ENCODE measurements around the gene FGGY.
"Not testable (repeated sequence)": the region's sequence is repeated elsewhere in the genome, so short reads cannot be mapped to it uniquely, and the experiment has no call there.

FGGY gene

DNA sequence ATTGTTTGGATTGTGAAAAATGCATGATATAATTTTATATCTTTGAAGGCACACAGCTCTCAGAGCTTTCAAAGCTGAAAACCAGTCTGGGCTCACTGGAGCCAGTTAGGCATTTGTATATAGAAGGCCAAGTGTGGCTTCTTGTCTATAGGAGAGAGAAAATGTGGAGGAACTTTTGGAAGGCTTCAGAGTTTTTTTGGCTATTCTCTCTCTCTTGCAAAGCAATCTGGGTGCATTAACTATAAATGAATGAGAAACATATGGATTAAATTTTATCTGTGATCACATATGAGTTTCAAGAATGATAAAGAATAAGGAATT lies 301.2 kb downstream of the FGGY start:
- DNase-seq = no peak

DNA sequence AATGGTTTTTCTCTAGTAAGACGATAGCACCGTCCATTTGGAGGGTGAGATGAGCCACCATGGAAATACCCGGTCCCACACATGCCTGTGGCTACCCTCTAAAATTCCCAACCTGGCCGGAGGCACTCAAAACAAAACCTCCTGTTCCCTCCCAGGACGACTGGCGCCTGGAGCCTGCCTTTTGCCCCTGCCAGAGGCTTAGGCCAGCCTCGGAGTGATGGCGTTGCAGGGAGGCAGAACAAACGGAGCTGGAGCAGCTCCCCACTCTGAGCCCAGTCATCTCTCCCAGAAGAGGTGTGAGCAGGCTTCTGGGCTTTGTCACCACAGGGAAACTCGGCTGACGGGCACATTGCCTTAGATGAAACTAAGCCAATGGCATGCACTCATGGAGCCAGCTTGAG lies 304.1 kb downstream of the FGGY start:
- no peak for DNase-seq

DNA sequence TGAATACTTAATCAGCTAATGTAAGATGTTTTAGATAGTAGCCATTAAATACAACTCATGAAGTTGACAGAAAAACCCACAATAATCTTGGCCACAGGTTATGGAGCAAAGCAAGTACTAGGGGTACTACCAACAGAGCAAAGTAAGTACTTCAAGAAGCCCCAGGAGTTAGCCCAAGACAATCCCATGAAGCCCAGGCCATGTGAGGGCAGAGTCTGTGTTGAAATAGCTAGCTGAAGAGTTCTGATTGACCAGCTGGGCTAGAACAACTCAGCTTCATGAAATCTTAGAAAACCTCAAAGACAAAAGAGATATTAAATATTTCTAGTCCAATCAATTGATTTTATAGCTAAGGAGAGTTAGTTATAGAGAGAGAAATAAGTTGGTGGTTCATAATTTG lies 304.9 kb downstream of the FGGY start:
- no peak for DNase-seq

DNA sequence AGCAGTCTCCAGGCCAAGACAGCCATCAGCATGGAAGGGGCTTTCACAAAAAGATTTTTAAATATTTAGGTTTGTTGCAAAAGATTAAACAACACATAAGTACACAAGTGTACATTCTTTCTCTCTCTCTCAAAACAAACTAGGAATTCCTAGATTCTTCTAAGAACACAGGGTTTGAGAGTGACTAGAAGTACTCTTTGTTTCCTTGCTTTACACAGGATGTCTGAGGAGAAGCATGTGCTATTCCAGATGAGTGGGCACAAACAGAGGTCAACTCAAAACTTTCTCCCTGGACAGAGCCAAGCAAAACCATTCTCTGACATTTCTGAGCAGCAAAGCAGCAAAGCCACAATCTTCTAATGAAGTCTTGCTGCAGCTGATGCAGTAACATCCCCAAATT lies 307.3 kb downstream of the FGGY start:
- DNase-seq = no peak

DNA sequence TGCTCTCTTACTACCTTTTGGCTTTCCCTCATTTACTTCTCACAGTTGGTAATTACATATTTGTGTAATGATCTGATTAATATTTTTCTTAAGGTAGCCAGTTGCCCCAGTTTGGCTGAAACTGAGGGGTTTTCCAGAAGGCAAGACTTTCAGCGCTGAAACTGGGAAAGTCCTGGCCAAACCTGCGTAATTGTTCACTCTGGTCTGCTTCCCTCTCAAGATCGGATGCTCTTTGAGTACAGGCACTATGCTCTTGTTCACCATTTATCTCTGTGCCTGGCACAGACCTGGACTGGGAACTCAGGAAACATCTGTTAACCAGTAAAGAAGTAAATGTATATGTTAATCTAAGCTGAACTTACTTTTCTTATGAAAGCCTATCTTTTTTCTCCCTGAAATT lies 308.3 kb downstream of the FGGY start:
- no peak for DNase-seq

DNA sequence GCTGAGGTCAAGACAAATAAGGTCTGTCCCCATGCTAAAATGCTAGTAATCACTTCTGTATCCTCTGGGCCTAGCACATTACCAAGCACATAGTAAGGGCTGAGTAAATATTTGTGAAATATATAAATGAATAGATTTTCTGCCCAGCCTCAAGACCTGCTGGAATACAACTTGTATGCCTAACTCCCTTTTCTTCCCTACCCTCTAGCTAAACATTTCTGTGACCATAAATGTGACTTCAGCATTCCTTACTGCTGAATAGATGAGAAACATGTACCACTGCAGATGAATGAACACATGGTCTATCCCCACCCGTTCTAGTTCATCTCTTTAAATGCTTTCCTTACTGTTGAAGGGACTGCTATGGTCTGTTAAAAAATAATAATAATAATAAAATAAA lies 308.9 kb downstream of the FGGY start:
- no peak for DNase-seq

DNA sequence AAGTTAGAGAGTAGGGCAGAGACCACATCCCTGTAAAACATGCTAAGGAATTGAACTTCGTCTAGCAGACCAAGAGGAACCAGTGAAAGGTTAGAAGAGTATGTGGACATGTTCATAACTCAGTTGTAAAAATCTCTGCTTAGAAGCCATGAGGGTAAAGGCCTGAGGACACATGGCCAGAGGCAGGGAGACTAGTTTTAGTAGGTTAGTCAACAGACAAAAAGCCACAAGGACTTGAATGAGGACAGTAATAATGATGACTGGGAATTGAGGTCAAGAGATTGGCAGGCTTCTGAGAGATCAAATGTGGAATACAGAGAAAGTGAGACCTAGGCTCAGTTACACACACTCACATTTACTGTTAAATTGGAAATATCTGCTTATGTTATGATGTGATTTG lies 312.4 kb downstream of the FGGY start:
- DNase-seq = no peak

DNA sequence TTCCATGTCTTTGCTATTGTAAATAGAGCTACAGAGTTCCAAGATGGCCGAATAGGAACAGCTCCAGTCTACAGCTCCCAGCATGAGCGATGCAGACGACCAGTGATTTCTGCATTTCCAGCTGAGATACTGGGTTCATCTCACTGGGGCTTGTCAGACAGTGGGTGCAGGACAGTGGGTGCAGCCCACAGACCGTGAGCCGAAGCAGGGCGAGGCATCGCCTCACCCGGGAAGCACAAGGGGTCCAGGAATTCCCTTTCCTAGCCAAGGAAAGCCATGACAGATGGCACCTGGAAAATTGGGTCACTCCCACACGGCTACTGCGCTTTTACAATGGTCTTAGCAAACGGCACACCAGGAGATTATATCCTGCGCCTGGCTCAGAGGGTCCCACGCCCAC lies 313.6 kb downstream of the FGGY start:
- DNase-seq = not testable (repeated sequence)

DNA sequence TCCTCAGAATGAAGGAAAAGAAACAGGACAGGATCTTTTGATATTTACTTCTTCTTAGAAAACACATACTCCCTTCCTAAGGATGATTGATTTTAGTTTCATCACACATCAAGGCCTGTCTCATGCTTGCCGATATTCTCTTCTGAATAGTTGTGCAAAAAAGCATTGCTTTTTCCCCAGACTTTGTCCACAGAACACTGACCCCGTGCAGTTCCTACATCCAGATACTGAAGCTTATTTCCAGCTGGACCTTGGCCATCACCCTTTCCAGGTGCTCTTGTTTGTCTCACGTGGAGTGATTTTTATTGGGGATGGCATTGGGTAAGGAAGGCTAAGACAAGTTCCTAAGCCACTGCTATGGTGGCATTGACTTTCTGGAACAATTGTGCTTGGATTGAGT lies 320.5 kb downstream of the FGGY start:
- DNase-seq = no peak

DNA sequence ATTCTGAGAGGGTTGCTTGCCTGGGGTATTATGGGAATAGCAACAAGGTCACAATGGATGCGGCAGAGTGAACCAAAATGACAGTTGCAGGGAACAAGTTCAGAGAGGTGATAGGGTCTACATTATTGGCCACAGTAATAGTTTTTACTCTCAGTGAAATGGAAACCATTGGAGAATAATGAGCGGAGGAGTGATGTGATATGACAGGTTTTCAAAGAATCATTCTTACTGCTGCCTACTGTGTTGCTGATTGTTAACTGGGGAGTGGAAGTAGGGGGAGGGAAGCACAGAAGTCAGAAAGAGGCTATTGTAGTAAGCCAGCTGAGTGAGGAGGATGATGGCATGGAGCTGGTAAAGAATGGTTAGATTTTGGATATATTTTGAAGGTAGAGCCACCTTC lies 322.7 kb downstream of the FGGY start:
- DNase-seq = no peak

DNA sequence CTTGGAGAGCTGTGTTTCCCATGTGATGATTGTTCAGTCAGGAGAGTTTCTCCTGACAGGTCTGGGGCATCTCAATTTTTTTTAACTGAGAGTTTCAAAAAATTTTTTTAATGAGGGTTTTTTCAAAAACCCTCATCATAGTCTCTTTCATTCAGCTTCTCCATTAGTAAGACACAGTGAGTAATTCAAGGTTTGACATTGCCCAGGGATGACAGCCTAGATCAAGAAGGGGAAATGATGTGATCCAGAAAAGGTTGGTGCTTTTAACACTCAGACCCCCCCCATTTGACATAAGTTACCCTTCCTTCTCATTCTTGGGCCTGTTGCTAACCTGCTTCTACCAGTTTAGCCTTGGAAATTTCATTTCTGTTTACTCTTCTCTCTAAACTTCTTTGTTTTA lies 328.5 kb downstream of the FGGY start:
- no peak for DNase-seq

DNA sequence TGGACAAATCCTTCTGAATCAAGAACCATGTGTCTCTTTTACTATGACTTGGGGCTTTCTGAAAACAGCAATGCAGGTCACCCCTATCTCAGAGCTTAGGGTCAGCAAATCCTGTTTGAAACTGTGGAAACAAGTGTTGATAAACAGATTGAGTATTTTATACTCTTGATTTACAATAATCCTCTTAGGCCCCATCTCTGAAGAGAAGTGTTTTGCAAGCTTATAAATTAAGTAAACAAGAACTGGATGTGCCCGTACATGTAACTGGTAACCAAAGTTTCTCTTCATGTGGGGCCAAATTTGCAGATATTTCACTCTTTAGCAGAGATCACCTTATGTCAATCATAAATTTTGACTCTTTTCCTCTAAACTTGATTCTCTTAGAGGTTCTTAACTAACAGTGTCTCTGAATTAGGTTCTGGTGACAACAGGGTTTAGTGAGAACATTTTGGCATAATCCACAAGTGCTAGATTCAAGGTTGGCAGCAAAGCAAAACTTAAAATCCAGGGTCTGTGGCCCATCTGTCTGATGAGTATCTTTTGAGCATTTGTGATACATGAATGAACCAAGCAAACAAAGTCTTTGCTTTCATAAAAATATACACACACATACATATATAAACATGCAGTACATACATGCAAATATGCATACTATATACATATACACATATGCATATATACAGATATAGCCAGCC lies 334.8 kb downstream of the FGGY start:
- no peak for DNase-seq

DNA sequence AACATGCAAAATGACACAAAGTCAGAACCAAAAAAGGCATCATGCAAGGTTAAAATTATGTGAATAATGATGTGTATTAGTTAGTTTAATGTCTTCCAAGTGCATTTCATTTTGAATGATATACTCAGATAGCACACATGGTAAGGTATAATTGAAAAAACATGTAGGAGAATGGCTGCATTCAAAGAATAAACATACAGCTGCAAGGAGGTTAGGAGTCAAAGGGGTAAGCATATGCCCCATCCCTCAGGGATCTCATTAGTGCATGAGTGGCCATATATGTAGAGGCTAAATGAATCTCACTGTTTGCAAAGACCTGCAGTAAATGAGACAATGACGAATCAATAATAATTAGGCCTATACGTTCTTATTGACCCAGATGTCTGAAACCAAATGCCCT lies 338.2 kb downstream of the FGGY start:
- no peak for DNase-seq

DNA sequence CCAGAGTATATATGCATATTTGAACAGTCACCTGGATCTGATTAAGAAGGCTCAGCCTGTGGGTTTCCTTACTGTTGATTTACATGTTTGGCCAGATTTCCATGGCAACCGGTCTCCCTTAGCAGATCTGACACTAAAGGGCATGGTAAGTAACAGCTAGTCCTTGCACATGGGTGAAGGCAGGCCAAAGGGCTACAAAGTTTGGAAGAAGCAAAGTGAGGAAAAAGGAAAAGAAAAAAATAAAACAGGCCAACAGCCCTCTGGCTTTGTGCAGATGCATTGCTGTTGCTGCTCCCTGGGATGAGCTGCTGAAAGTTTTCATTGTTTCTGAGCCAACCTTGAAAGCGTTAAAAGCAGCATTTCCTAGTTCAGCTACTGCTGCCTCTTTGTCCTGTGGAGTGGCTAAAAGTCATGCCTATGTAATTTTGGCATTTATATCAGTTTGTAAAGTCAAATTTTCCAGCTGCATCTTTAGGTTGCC lies 341.4 kb downstream of the FGGY start:
- DNase-seq = no peak

DNA sequence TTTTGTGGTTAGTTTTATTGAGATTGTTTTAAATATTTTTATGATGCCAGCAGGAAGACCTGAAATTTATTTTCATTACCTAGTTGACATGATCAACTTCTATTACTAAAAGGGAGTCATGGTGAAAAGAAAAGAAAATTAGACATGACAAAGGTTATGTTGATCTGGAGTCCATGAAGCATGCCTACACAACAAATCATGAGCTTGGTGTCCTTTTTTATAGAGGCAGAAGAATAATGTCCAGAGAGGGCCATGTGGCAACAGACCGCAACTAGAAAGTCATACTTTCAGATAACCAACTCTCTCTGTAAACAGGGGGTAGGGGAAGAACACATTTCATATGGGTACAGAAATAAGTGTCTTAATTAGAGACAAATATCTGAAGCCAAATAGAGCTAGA lies 342.4 kb downstream of the FGGY start:
- no peak for DNase-seq

DNA sequence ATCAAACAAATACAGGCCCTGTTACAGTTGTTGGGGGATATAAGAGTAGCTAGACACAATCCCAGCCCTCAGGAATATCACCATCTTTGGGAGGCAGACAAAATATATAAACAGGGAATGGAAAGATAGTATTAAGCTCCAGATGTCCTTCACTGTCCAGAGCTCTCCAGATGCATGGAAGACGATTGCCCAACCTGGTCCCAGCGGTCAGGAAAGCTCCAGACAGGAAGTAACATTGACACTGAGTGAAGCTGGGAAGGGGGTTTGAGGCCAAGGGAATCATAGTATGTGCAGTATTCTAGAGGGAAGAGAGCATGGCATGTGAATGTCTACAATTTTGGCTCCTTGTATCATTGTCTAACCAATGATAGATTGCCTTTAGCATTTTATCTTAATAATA lies 344.0 kb downstream of the FGGY start:
- no peak for DNase-seq

DNA sequence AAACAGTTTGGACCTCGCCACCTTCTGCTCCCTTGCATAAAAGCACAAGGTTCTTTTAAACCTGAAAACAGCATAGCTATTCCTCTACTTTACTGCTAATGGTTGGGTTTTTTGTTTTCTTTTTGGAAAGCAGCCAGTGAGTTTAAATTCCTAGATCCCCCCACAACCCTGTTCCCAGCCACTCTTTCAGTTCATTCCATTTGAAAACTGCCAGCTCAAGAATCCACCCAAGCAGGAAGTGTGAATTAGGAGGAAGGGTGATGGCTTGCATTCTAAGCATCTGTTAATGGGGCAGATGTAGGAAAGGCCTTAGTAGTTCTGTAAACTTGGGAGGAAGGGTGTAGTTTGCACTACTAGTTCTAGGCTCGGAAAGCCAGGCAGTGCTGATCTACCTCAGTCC lies 344.9 kb downstream of the FGGY start:
- DNase-seq = no peak

DNA sequence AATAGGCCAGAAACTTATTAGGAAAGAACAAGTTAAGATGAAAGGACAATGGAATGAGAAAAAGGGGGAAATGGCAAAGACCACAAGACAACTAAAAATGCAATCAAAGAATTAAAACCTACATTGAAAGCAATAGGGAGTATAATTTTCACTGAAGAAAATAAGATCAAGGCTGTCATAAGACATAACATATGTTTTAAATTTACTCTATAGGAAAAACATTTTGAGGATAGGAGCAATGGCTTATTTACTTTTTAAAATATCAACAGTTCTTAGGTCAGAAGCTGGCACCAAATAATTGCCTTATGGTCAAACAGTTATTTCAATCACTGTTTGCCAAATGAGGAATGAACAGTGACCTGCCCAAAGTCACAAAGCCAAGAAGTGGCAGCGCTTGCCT lies 346.6 kb downstream of the FGGY start:
- no peak for DNase-seq

DNA sequence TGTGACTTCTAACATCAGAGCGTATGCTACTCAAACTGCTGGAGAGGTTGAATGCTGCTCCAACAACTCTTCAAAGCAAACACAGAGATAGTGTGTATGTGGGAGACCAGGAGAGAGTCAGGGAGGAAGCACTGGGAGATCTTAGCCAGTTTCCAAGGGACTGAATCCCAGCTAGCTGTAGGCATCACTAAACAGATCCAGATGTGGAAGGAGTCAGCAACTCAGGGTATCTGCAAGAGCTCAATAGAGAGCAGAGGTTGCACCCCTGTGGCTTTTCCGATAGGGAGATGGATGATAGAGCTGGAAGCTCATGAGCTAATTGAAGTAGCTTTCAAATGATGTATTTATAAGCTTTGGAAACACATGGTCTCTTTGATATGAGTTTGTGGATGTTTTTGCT lies 349.0 kb downstream of the FGGY start:
- DNase-seq = no peak

DNA sequence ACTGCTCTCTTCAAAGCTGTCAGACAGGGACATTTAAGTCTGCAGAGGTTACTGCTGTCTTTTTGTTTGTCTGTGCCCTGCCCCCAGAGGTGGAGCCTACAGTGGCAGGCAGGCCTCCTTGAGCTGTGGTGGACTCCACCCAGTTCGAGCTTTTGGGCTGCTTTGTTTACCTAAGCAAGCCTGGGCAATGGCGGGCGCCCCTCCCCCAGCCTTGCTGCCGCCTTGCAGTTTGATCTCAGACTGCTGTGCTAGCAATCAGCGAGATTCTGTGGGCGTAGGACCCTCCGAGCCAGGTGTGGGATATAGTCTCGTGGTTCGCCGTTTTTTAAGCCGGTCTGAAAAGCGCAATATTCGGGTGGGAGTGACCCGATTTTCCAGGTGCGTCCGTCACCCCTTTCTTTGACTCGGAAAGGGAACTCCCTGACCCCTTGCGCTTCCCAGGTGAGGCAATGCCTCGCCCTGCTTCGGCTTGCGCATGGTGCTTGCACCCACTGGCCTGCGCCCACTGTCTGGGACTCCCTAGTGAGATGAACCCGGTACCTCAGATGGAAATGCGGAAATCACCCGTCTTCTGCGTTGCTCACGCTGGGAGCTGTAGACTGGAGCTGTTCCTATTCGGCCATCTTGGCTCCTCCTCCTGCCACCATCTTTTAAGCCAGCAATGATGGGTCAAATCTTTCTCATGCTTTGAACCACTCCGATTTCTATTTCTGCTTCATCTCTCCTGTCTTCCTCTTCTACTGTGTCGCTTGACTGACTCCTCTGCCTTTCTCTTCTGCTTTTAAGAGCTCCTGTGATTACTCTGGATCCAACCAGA lies 356.5 kb downstream of the FGGY start:
- not testable (repeated sequence) for DNase-seq

DNA sequence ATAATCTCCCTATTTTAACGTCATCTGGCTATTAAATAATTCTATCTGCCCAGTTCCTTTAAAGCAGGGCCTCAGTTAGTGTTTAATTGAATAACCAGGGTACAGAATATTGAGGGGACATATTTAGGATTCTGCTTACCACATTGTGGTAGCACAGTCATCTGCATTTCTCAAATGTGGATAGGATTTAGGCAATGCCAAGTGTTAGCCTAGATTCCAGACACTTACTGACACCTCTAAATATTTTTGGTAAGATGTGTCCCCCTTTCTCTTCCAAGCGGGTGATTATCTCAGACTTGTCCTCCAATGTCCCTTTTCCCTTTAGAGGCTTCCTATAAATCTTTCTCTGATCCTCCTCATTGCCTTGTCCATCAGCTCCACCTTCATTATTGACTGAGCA lies 357.1 kb downstream of the FGGY start:
- DNase-seq = no peak

DNA sequence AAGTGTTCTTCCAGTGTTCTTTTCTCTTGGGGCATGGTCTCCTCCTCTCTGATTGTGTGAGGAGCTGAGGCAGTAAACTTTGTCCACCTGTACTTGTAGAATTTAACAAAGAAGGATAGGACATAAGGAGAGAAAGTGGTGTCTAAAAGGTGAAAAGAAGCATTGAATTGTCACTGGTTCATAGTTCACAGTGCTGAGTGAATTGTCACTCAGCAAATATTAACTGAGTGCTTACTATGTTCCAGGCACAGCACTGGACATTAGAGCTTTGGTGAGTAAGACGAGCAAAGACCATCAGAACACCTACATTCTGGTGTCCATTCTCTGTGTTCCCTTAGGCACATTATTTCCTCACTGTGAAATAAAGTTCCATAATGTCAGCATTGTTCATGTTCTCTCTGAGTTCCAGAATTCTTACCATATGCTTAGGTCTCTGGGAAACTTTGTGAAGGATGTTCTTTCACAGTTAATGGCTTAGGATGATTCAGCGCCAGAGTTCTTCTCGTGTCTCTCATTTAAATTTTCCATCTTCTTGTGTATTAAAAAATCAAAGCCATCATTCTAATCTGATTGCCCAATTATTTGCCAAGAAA lies 361.1 kb downstream of the FGGY start:
- DNase-seq = no peak

DNA sequence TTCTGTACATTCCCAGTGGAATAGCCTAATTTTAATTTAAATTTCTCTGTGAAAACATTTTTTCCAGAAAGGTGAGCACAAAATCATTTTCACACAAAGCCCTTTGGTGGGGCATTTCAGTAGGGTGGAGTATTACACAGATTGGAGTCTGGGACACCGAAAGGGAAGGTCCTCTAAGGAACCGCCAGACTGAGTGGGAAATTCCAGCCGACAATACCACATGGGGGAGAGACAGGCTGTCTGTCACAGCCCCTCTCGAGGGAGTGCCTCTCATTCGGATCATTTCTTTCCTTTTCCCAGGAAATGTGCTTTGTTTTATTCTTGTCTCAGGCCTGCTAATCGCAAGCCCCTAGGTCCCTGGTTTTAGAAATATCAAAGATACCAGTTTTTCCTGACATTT lies 367.3 kb downstream of the FGGY start:
- DNase-seq = no peak

DNA sequence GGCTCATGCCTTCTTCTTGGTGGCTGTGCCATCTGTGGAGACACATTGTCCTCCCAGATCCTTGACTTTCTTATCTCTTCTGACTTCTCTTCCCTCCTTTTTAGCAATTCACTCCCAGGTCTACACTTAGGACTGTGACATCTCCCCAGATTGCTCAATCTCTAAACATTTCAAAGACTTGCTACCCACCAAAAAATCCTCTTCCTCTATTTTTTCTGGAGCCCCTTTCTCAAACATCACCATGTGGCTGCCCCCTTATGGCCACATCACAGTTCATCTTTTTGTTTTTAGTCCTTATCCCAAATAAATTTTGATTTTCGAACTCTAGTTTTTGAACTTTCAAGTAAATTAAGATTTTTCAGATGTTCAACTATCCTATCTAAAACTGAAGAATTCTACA lies 369.2 kb downstream of the FGGY start:
- no peak for DNase-seq

DNA sequence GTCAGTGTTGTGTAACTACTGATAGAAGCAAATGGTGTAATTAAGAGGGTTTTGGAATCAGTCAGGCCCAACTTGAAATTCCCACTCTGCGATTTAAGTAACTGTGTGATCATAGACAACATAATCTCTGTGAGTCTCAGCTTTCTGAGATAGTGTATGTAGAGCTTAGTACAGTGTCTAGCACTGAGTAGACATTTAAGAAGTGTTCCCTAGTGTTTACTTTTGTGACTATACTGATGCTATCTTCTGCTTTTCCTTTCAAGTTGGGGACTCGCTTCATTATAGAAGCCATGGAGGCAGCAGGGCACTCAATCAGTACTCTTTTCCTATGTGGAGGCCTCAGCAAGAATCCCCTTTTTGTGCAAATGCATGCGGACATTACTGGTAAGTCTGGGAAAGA lies 370.1 kb downstream of the FGGY start:
- DNase-seq = no peak

Data from NK-92 treated with Interleukin-12 subunit alpha and Interleukin-12 subunit beta, amount 100 ng/mL, for 24 hours (cell line).